Measurements from ENCODE around the gene BGN. TPM values are rescaled to one million over a fixed set of nuclear protein-coding genes. Genes with fewer than 3 reads are reported as not detected.

Gene BGN
- total and polyA plus RNA-seq, 2 experiments from 2014 or later = 0.87 to 1.8 TPM

- DNase-seq (ENCODE audit: low spot score) = no peak
- no peaks in the 10 kb centered on the region for H3K4me1 ChIP-seq (ENCODE audit: insufficient read depth)
- no peak for TF ChIP-seq EZH2 (IDR thresholded peaks at IDR 0.05; ENCODE audit: low read depth, unreplicated experiment)
- TF ChIP-seq, protein P1, sequence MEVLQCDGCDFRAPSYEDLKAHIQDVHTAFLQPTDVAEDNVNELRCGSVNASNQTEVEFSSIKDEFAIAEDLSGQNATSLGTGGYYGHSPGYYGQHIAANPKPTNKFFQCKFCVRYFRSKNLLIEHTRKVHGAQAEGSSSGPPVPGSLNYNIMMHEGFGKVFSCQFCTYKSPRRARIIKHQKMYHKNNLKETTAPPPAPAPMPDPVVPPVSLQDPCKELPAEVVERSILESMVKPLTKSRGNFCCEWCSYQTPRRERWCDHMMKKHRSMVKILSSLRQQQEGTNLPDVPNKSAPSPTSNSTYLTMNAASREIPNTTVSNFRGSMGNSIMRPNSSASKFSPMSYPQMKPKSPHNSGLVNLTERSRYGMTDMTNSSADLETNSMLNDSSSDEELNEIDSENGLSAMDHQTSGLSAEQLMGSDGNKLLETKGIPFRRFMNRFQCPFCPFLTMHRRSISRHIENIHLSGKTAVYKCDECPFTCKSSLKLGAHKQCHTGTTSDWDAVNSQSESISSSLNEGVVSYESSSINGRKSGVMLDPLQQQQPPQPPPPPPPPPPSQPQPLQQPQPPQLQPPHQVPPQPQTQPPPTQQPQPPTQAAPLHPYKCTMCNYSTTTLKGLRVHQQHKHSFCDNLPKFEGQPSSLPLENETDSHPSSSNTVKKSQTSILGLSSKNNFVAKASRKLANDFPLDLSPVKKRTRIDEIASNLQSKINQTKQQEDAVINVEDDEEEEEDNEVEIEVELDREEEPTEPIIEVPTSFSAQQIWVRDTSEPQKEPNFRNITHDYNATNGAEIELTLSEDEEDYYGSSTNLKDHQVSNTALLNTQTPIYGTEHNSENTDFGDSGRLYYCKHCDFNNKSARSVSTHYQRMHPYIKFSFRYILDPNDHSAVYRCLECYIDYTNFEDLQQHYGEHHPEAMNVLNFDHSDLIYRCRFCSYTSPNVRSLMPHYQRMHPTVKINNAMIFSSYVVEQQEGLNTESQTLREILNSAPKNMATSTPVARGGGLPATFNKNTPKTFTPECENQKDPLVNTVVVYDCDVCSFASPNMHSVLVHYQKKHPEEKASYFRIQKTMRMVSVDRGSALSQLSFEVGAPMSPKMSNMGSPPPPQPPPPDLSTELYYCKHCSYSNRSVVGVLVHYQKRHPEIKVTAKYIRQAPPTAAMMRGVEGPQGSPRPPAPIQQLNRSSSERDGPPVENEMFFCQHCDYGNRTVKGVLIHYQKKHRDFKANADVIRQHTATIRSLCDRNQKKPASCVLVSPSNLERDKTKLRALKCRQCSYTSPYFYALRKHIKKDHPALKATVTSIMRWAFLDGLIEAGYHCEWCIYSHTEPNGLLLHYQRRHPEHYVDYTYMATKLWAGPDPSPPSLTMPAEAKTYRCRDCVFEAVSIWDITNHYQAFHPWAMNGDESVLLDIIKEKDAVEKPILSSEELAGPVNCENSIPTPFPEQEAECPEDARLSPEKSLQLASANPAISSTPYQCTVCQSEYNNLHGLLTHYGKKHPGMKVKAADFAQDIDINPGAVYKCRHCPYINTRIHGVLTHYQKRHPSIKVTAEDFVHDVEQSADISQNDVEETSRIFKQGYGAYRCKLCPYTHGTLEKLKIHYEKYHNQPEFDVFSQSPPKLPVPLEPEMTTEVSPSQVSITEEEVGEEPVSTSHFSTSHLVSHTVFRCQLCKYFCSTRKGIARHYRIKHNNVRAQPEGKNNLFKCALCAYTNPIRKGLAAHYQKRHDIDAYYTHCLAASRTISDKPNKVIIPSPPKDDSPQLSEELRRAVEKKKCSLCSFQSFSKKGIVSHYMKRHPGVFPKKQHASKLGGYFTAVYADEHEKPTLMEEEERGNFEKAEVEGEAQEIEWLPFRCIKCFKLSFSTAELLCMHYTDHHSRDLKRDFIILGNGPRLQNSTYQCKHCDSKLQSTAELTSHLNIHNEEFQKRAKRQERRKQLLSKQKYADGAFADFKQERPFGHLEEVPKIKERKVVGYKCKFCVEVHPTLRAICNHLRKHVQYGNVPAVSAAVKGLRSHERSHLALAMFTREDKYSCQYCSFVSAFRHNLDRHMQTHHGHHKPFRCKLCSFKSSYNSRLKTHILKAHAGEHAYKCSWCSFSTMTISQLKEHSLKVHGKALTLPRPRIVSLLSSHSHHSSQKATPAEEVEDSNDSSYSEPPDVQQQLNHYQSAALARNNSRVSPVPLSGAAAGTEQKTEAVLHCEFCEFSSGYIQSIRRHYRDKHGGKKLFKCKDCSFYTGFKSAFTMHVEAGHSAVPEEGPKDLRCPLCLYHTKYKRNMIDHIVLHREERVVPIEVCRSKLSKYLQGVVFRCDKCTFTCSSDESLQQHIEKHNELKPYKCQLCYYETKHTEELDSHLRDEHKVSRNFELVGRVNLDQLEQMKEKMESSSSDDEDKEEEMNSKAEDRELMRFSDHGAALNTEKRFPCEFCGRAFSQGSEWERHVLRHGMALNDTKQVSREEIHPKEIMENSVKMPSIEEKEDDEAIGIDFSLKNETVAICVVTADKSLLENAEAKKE (CRISPR knock-in tag; IDR thresholded peaks at IDR 0.05) = no peak
- TF ChIP-seq STAT1 (IDR thresholded peaks at IDR 0.05; ENCODE audit: unreplicated experiment) = no peak
- Mint-ChIP-seq H3K9me3 (no peaks in the 10 kb centered on the region), H3K27ac (no peak overlapping the region), H3K36me3 (ENCODE audit: low read depth) (no peaks in the 10 kb centered on the region), H3K27me3 (ENCODE audit: insufficient read depth, low read depth, poor library complexity) (peaks cover 5% of the 10 kb centered on the region), H3K4me3 (no peak overlapping the region), H3K4me1 (no peaks in the 10 kb centered on the region)
- H3K79me2 ChIP-seq (replicated peaks; ENCODE audit: insufficient read depth) = no peaks in the 10 kb centered on the region
- no peaks in the 10 kb centered on the region for H4K20me1 ChIP-seq (replicated peaks; ENCODE audit: insufficient read depth)
- no peaks in the 10 kb centered on the region for H3K27me3 ChIP-seq (ENCODE audit: insufficient read depth)
- no peak overlapping the region for H3K27ac ChIP-seq (ENCODE audit: low read depth)
- H3K9me2 ChIP-seq (ENCODE audit: insufficient read depth) = no peaks in the 10 kb centered on the region
- H3F3A ChIP-seq (replicated peaks; ENCODE audit: low read depth) = no peaks in the 10 kb centered on the region
- ATAC-seq = no peak
- no peak overlapping the region for H3K4me3 ChIP-seq
- H3K36me3 ChIP-seq (ENCODE audit: insufficient read depth) = no peaks in the 10 kb centered on the region
- H3K4me2 ChIP-seq = no peak overlapping the region
- no peak overlapping the region for H2AFZ ChIP-seq
These were observed 35.8 kb downstream of the BGN start for GRCh38 chrX:153530411-153531129.

DNA sequence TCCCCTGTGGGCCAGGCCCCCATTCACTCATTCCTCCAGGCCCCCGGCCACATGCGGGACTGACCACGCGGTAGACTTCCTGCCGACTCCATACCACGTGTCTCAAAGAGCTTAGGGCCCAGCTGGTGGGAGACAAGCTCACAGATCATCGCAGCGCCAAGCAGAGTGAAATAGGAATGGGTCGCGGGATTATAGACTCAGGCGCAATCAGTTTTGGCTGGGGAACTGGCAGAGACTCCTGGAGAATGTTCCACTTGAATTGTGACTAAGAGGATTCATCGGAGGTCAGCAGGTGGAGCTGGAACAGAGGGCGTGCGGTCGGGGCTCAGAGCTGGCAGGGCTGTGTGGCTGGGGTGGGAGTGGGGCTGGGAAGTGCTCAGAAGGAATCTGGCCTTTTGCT lies 38.3 kb downstream of the BGN start:
- no peak overlapping the region for H3K27ac ChIP-seq (ENCODE audit: low read depth)
- Mint-ChIP-seq H3K4me1 (no peaks in the 10 kb centered on the region), H3K36me3 (ENCODE audit: low read depth) (no peaks in the 10 kb centered on the region), H3K27ac (no peak overlapping the region), H3K27me3 (ENCODE audit: insufficient read depth, low read depth, poor library complexity) (no peaks in the 10 kb centered on the region), H3K9me3 (no peaks in the 10 kb centered on the region), H3K4me3 (no peak overlapping the region)
- H3K9me2 ChIP-seq (ENCODE audit: insufficient read depth) = no peaks in the 10 kb centered on the region
- H3F3A ChIP-seq (replicated peaks; ENCODE audit: low read depth) = no peaks in the 10 kb centered on the region
- no peaks in the 10 kb centered on the region for H4K20me1 ChIP-seq (replicated peaks; ENCODE audit: insufficient read depth)
- H3K36me3 ChIP-seq (ENCODE audit: insufficient read depth) = no peaks in the 10 kb centered on the region
- H3K79me2 ChIP-seq (replicated peaks; ENCODE audit: insufficient read depth) = no peaks in the 10 kb centered on the region
- H3K27me3 ChIP-seq (ENCODE audit: insufficient read depth) = no peaks in the 10 kb centered on the region
- no peak overlapping the region for H2AFZ ChIP-seq
- no peak for DNase-seq (ENCODE audit: low spot score)
- no peaks in the 10 kb centered on the region for H3K4me1 ChIP-seq (ENCODE audit: insufficient read depth)
- ATAC-seq = no peak
- H3K4me3 ChIP-seq = no peak overlapping the region
- no peak overlapping the region for H3K4me2 ChIP-seq
- TF ChIP-seq ZNF114 (CRISPR knock-in tag; IDR thresholded peaks at IDR 0.05) = no peak
- no peak for TF ChIP-seq CTCF (conservative IDR thresholded peaks at IDR 0.05; ENCODE audit: low read depth in 2 of 2)
- no peak for TF ChIP-seq EZH2 (IDR thresholded peaks at IDR 0.05; ENCODE audit: low read depth, unreplicated experiment)
- TF ChIP-seq JUNB (IDR thresholded peaks at IDR 0.05; ENCODE audit: unreplicated experiment) = no peak
- TF ChIP-seq STAT1 (IDR thresholded peaks at IDR 0.05; ENCODE audit: unreplicated experiment) = no peak
- TF ChIP-seq POLR2AphosphoS5 (IDR thresholded peaks at IDR 0.05; ENCODE audit: low read depth) = no peak
- TF ChIP-seq ZNF331 (CRISPR knock-in tag; IDR thresholded peaks at IDR 0.05; ENCODE audit: low read depth) = no peak
- TF ChIP-seq, protein P2, sequence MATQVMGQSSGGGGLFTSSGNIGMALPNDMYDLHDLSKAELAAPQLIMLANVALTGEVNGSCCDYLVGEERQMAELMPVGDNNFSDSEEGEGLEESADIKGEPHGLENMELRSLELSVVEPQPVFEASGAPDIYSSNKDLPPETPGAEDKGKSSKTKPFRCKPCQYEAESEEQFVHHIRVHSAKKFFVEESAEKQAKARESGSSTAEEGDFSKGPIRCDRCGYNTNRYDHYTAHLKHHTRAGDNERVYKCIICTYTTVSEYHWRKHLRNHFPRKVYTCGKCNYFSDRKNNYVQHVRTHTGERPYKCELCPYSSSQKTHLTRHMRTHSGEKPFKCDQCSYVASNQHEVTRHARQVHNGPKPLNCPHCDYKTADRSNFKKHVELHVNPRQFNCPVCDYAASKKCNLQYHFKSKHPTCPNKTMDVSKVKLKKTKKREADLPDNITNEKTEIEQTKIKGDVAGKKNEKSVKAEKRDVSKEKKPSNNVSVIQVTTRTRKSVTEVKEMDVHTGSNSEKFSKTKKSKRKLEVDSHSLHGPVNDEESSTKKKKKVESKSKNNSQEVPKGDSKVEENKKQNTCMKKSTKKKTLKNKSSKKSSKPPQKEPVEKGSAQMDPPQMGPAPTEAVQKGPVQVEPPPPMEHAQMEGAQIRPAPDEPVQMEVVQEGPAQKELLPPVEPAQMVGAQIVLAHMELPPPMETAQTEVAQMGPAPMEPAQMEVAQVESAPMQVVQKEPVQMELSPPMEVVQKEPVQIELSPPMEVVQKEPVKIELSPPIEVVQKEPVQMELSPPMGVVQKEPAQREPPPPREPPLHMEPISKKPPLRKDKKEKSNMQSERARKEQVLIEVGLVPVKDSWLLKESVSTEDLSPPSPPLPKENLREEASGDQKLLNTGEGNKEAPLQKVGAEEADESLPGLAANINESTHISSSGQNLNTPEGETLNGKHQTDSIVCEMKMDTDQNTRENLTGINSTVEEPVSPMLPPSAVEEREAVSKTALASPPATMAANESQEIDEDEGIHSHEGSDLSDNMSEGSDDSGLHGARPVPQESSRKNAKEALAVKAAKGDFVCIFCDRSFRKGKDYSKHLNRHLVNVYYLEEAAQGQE (IDR thresholded peaks at IDR 0.05; ENCODE audit: unreplicated experiment) = no peak

Data from GM23338 (cell line).